ENCODE results near the gene POLG2.
"Not testable (repeated sequence)": the region's sequence is repeated elsewhere in the genome, so short reads cannot be mapped to it uniquely, and the experiment has no call there.

Gene POLG2

GRCh38 chr17:64491034-64491860 is 5.6 kb downstream of the POLG2 start:
- no peak for DNase-seq (ENCODE audit: low spot score)
- FAIRE-seq, result no peak

GRCh38 chr17:64488301-64488700 is 8.6 kb downstream of the POLG2 start:
- DNase-seq (ENCODE audit: low spot score), result no peak
- no peak for FAIRE-seq

GRCh38 chr17:64484380-64484779 is 12.5 kb downstream of the POLG2 start:
- no peak for FAIRE-seq

GRCh38 chr17:64480951-64481350 is 15.9 kb downstream of the POLG2 start:
- FAIRE-seq (no peak), DNase-seq (ENCODE audit: low spot score) (no peak)

More at GRCh38 chr17:64484380-64484779, 12.5 kb downstream of the POLG2 start:
- DNase-seq (ENCODE audit: low spot score), result no peak

- DNase-seq (ENCODE audit: low spot score) (no peak), FAIRE-seq (no peak)
These were observed 19.0 kb downstream of the POLG2 start for GRCh38 chr17:64477849-64478248.

GRCh38 chr17:64472564-64472963 is 24.3 kb downstream of the POLG2 start:
- FAIRE-seq, result no peak
- DNase-seq (ENCODE audit: low spot score), result no peak

GRCh38 chr17:64471440-64471839 is 25.4 kb downstream of the POLG2 start:
- no peak for FAIRE-seq

GRCh38 chr17:64470625-64471024 is 26.2 kb downstream of the POLG2 start:
- DNase-seq (ENCODE audit: low spot score) (no peak), FAIRE-seq (no peak)

More at GRCh38 chr17:64471440-64471839, 25.4 kb downstream of the POLG2 start:
- DNase-seq (ENCODE audit: low spot score), result no peak

- FAIRE-seq; DNase-seq (ENCODE audit: low spot score): not testable (repeated sequence)
These were observed 30.0 kb downstream of the POLG2 start for GRCh38 chr17:64466834-64467233.

GRCh38 chr17:64466019-64466735 is 30.7 kb downstream of the POLG2 start:
- DNase-seq (ENCODE audit: low spot score) (no peak), FAIRE-seq (no peak)

- FAIRE-seq, result no peak
These were observed 35.1 kb downstream of the POLG2 start for GRCh38 chr17:64461788-64462187.

GRCh38 chr17:64460955-64461354 is 35.9 kb downstream of the POLG2 start:
- no peak for FAIRE-seq

More at GRCh38 chr17:64461788-64462187, 35.1 kb downstream of the POLG2 start:
- DNase-seq (ENCODE audit: low spot score), result no peak

GRCh38 chr17:64459818-64460217 is 37.0 kb downstream of the POLG2 start:
- not testable (repeated sequence) for DNase-seq (ENCODE audit: low spot score); FAIRE-seq

More at GRCh38 chr17:64460955-64461354, 35.9 kb downstream of the POLG2 start:
- no peak for DNase-seq (ENCODE audit: low spot score)

- FAIRE-seq, result no peak
- peak; percentile 55 for DNase-seq (ENCODE audit: low spot score)
These were observed 37.5 kb downstream of the POLG2 start for GRCh38 chr17:64459284-64459747.

- DNase-seq (ENCODE audit: low spot score) (no peak), FAIRE-seq (no peak)
These were observed 38.1 kb downstream of the POLG2 start for GRCh38 chr17:64458756-64459155.

GRCh38 chr17:64457156-64457555 is 39.7 kb downstream of the POLG2 start:
- DNase-seq (ENCODE audit: low spot score), result peak; percentile 41
- FAIRE-seq, result no peak

- FAIRE-seq (no peak), DNase-seq (ENCODE audit: low spot score) (no peak)
These were observed 40.6 kb downstream of the POLG2 start for GRCh38 chr17:64455993-64456885.

GRCh38 chr17:64449545-64449944 is 47.3 kb downstream of the POLG2 start:
- FAIRE-seq, result no peak
- no peak for DNase-seq (ENCODE audit: low spot score)

- DNase-seq (ENCODE audit: low spot score), result no peak
- no peak for FAIRE-seq
These were observed 48.0 kb downstream of the POLG2 start, which contains the start of gene MILR1 for GRCh38 chr17:64448665-64449512. TSS of gene MILR1 (plus strand) at chr17:64449115. CDS start at chr17:64449169, 54 bp downstream.

- DNase-seq (ENCODE audit: low spot score), result no peak
- FAIRE-seq, result no peak
These were observed 49.3 kb downstream of the POLG2 start for GRCh38 chr17:64447526-64447925.

Measured in RCC 7860 (cell line).